ENCODE measurements around the gene CHAC1. TPM values are rescaled to one million over a fixed set of nuclear protein-coding genes. Genes with fewer than 3 reads are reported as not detected.

CHAC1 gene
- total and polyA plus RNA-seq, 2 of the 13 experiments (the other 11 are each of a cell fraction or from before 2014, with no cell fraction given) = 0.44 TPM; not detected in 1

- TF ChIP-seq ZFP37 (CRISPR knock-in tag; IDR thresholded peaks at IDR 0.05; ENCODE audit: borderline replicate concordance) (no peak), ZBTB46 (CRISPR knock-in tag; IDR thresholded peaks at IDR 0.05; ENCODE audit: borderline replicate concordance) (no peak), ZBTB26 (CRISPR knock-in tag; IDR thresholded peaks at IDR 0.05; ENCODE audit: borderline replicate concordance) (no peak), HOMEZ (CRISPR knock-in tag; IDR thresholded peaks at IDR 0.05; ENCODE audit: low read depth) (no peak)
- TF ChIP-seq, protein P1, sequence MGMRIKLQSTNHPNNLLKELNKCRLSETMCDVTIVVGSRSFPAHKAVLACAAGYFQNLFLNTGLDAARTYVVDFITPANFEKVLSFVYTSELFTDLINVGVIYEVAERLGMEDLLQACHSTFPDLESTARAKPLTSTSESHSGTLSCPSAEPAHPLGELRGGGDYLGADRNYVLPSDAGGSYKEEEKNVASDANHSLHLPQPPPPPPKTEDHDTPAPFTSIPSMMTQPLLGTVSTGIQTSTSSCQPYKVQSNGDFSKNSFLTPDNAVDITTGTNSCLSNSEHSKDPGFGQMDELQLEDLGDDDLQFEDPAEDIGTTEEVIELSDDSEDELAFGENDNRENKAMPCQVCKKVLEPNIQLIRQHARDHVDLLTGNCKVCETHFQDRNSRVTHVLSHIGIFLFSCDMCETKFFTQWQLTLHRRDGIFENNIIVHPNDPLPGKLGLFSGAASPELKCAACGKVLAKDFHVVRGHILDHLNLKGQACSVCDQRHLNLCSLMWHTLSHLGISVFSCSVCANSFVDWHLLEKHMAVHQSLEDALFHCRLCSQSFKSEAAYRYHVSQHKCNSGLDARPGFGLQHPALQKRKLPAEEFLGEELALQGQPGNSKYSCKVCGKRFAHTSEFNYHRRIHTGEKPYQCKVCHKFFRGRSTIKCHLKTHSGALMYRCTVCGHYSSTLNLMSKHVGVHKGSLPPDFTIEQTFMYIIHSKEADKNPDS (CRISPR knock-in tag; IDR thresholded peaks at IDR 0.05) = no peak
- TF ChIP-seq, protein P2, sequence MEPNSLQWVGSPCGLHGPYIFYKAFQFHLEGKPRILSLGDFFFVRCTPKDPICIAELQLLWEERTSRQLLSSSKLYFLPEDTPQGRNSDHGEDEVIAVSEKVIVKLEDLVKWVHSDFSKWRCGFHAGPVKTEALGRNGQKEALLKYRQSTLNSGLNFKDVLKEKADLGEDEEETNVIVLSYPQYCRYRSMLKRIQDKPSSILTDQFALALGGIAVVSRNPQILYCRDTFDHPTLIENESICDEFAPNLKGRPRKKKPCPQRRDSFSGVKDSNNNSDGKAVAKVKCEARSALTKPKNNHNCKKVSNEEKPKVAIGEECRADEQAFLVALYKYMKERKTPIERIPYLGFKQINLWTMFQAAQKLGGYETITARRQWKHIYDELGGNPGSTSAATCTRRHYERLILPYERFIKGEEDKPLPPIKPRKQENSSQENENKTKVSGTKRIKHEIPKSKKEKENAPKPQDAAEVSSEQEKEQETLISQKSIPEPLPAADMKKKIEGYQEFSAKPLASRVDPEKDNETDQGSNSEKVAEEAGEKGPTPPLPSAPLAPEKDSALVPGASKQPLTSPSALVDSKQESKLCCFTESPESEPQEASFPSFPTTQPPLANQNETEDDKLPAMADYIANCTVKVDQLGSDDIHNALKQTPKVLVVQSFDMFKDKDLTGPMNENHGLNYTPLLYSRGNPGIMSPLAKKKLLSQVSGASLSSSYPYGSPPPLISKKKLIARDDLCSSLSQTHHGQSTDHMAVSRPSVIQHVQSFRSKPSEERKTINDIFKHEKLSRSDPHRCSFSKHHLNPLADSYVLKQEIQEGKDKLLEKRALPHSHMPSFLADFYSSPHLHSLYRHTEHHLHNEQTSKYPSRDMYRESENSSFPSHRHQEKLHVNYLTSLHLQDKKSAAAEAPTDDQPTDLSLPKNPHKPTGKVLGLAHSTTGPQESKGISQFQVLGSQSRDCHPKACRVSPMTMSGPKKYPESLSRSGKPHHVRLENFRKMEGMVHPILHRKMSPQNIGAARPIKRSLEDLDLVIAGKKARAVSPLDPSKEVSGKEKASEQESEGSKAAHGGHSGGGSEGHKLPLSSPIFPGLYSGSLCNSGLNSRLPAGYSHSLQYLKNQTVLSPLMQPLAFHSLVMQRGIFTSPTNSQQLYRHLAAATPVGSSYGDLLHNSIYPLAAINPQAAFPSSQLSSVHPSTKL (CRISPR knock-in tag; IDR thresholded peaks at IDR 0.05) = no peak
Observed at GRCh38 chr15:40981186-40981585, 27.9 kb downstream of the CHAC1 start (continued).
